ENCODE results near the gene COPS9. TPM values are rescaled to one million over a fixed set of nuclear protein-coding genes. Genes with fewer than 3 reads are reported as not detected.

COPS9 gene
- total RNA-seq: 100 to 1,000 TPM; 171 to 191 (median 172) TPM

- H3K9me3 Mint-ChIP-seq: no peaks in the 10 kb centered on the region
- H3K27me3 Mint-ChIP-seq (ENCODE audit: low read depth): no peaks in the 10 kb centered on the region
- ATAC-seq: peak; percentile 98 to 99
- H3K36me3 Mint-ChIP-seq (ENCODE audit: insufficient read depth): peaks cover 11% of the 10 kb centered on the region
- DNase-seq: peak; percentile 82
- H3K4me1 Mint-ChIP-seq (ENCODE audit: low read depth): peaks cover 31% of the 10 kb centered on the region
- peak within 1 kb of the TSS; percentile 96 for H3K4me3 Mint-ChIP-seq
Measured at GRCh38 chr2:240136013-240136670, at the start of gene COPS9. Gene COPS9, minus strand, starts transcription at chr2:240136305. Its CDS starts 21 bp downstream, at chr2:240136284.

DNA sequence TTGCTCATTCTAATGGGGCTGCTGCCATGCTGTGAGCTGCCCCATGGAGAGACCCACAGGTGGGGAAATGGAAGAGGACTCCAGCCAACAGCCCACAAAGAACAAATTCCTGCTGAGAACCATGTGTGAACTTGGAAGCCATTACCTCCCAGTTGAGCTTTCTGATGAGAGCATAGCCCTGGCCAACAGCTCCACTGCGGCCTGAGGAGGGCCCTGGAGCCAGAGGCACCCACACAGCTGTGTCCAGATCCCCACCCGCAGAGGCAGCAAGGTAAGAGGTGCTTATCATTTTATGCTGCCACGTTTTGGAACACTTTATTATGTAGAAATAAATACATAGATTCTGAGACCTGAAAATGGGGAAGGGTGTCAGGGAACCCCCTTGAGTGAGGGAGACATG is 48.6 kb upstream of the COPS9 start:
- peaks cover 33% of the 10 kb centered on the region for H3K27me3 Mint-ChIP-seq (ENCODE audit: low read depth)
- H3K4me1 Mint-ChIP-seq (ENCODE audit: low read depth): no peaks in the 10 kb centered on the region
- H3K4me3 Mint-ChIP-seq: no peak overlapping the region
- DNase-seq (no peak), ATAC-seq (no peak)
- no peaks in the 10 kb centered on the region for H3K36me3 Mint-ChIP-seq (ENCODE audit: insufficient read depth)
- H3K9me3 Mint-ChIP-seq: peaks cover 11% of the 10 kb centered on the region

GRCh38 chr2:240183875-240184590 is 47.9 kb upstream of the COPS9 start:
- Mint-ChIP-seq H3K27me3 (ENCODE audit: low read depth) (peaks cover 33% of the 10 kb centered on the region), H3K4me1 (ENCODE audit: low read depth) (no peaks in the 10 kb centered on the region), H3K4me3 (no peak overlapping the region), H3K36me3 (ENCODE audit: insufficient read depth) (no peaks in the 10 kb centered on the region), H3K9me3 (peaks cover 11% of the 10 kb centered on the region)
- DNase-seq (no peak), ATAC-seq (no peak)

DNA sequence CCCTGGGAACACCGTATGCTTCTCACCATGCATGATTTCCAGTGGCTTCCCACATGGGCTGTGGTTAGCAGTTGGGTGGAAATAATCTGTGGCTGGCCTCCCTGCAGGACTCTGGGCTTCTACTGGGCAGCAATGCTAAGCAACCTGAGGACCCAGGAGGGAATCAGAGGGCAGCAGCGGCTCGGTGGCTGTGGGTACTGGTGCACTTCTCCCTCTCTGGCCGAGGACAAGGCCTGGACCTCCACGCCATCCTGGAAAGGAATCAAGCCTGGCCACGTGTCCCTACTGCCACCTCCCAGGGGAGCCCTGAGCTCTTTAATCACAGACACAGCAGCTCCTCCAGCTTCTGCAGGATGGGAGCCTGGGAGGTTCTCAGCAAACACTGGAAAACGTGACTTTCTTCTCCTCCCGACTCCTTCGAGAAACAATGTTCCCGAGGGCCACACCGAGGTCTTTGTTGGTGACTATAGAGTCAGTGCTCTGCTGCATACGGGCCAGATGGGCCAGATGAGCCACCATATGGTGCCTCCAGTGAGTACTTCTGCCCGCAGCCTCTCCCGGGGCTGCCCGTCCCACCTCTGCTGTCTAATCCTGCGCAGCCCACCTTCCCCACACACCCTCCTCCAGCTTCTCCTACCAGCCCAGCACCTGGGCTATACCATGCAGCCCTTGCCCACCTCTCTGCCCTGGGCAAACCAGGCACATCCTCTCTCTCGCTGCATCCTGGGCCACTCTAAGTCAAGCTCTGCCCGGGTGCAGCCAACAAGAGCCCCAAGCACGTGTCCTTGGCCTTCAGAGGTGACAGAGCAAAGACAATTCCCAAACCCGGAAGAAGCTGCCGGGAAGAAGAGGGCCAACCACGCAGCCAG is 47.1 kb upstream of the COPS9 start:
- DNase-seq: no peak
- Mint-ChIP-seq H3K9me3 (peaks cover 8% of the 10 kb centered on the region), H3K4me1 (ENCODE audit: low read depth) (no peaks in the 10 kb centered on the region), H3K27me3 (ENCODE audit: low read depth) (peaks cover 35% of the 10 kb centered on the region), H3K36me3 (ENCODE audit: insufficient read depth) (no peaks in the 10 kb centered on the region), H3K4me3 (no peak overlapping the region)
- no peak for ATAC-seq

DNA sequence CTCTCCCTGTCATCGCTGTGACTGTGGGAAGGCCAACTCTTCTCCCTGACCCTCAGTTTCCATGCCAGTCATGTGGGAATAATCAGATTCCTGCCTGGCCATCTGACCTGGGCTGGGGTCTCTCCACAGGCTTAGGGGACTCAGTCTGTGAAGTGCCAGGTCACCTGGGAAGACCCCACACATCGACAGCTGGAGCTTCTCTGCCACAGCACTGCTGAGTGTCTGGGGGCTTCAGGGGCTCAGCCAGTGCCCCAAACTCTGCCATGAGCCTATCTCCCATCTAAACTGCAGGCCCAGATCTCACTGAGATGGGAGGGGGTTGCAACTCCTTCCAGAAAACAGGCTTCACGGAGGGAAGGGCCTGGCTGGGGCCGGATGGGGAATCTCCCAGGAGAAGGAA is 46.4 kb upstream of the COPS9 start:
- no peak for DNase-seq

GRCh38 chr2:240182001-240182400 is 45.9 kb upstream of the COPS9 start:
- Mint-ChIP-seq H3K36me3 (ENCODE audit: insufficient read depth) (no peaks in the 10 kb centered on the region), H3K4me3 (no peak overlapping the region), H3K27me3 (ENCODE audit: low read depth) (peaks cover 34% of the 10 kb centered on the region), H3K4me1 (ENCODE audit: low read depth) (no peaks in the 10 kb centered on the region), H3K9me3 (no peaks in the 10 kb centered on the region)
- DNase-seq (no peak), ATAC-seq (no peak)

More for the DNA sequence above, 46.4 kb upstream of the COPS9 start:
- no peak for ATAC-seq
- H3K36me3 Mint-ChIP-seq (ENCODE audit: insufficient read depth): no peaks in the 10 kb centered on the region
- peaks cover 33% of the 10 kb centered on the region for H3K27me3 Mint-ChIP-seq (ENCODE audit: low read depth)
- H3K4me3 Mint-ChIP-seq: no peak overlapping the region
- H3K4me1 Mint-ChIP-seq (ENCODE audit: low read depth): no peaks in the 10 kb centered on the region
- H3K9me3 Mint-ChIP-seq: no peaks in the 10 kb centered on the region

- Mint-ChIP-seq H3K36me3 (ENCODE audit: insufficient read depth) (no peaks in the 10 kb centered on the region), H3K27me3 (ENCODE audit: low read depth) (peaks cover 35% of the 10 kb centered on the region), H3K4me3 (no peak overlapping the region)
Measured at GRCh38 chr2:240179941-240180666, 44.0 kb upstream of the COPS9 start.

GRCh38 chr2:240179186-240179815 is 43.2 kb upstream of the COPS9 start:
- DNase-seq: no peak
- Mint-ChIP-seq H3K27me3 (ENCODE audit: low read depth) (peaks cover 35% of the 10 kb centered on the region), H3K4me1 (ENCODE audit: low read depth) (no peaks in the 10 kb centered on the region), H3K36me3 (ENCODE audit: insufficient read depth) (no peaks in the 10 kb centered on the region), H3K4me3 (no peak overlapping the region), H3K9me3 (no peaks in the 10 kb centered on the region)
- ATAC-seq: no peak

More at GRCh38 chr2:240179941-240180666, 44.0 kb upstream of the COPS9 start:
- no peaks in the 10 kb centered on the region for H3K9me3 Mint-ChIP-seq
- no peaks in the 10 kb centered on the region for H3K4me1 Mint-ChIP-seq (ENCODE audit: low read depth)
- ATAC-seq (no peak), DNase-seq (no peak)

DNA sequence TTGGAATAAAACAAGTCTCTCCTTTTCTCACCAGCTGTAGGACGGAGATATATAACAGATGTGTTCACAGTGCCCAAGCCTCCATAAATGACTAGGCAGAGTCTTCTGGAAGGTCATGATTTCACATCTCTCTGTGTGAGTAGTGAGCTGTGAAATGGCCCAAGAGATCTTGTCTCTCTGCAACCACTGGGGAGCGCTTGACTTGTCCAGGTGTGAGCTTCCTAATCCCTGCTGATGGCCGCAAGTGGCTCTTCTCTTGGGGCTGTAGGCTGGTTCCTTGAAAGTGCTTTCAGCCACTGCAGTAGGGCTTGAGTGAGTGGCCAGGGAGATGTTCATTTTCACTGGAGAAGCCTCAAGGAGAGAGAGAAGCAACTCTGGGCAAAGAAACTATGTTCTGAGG is 42.5 kb upstream of the COPS9 start:
- no peaks in the 10 kb centered on the region for H3K4me1 Mint-ChIP-seq (ENCODE audit: low read depth)
- DNase-seq (no peak), ATAC-seq (no peak)
- H3K4me3 Mint-ChIP-seq: no peak overlapping the region
- H3K36me3 Mint-ChIP-seq (ENCODE audit: insufficient read depth): no peaks in the 10 kb centered on the region
- H3K9me3 Mint-ChIP-seq: no peaks in the 10 kb centered on the region
- peaks cover 32% of the 10 kb centered on the region for H3K27me3 Mint-ChIP-seq (ENCODE audit: low read depth)

DNA sequence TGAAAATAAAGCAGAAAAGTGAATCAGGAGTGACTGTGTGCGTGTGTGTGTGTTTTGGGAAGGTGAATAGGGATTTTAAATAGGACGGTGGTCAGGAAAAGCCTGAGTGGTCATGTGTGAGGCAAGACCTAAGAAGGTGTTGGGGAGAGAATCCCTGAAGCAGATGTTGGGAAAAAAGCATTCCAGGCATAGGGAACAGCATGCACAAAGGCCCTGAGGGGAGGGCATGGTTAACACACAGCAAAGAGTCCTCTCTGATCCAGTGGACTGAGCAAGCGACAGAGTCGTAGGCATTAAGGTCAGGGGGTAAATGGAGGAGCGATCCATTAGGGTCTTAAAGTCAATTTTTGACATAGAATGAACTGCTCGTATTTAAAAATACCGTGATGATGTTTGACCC is 38.4 kb upstream of the COPS9 start:
- no peaks in the 10 kb centered on the region for H3K9me3 Mint-ChIP-seq
- ATAC-seq: no peak
- H3K4me1 Mint-ChIP-seq (ENCODE audit: low read depth): no peaks in the 10 kb centered on the region

GRCh38 chr2:240172071-240172895 is 36.2 kb upstream of the COPS9 start:
- Mint-ChIP-seq H3K27me3 (ENCODE audit: low read depth) (peaks cover 21% of the 10 kb centered on the region), H3K36me3 (ENCODE audit: insufficient read depth) (no peaks in the 10 kb centered on the region), H3K4me3 (no peak overlapping the region), H3K4me1 (ENCODE audit: low read depth) (no peaks in the 10 kb centered on the region), H3K9me3 (no peaks in the 10 kb centered on the region)
- ATAC-seq (no peak), DNase-seq (no peak)

More for the DNA sequence above, 38.4 kb upstream of the COPS9 start:
- no peak for DNase-seq
- H3K4me3 Mint-ChIP-seq: no peak overlapping the region
- H3K36me3 Mint-ChIP-seq (ENCODE audit: insufficient read depth): no peaks in the 10 kb centered on the region
- H3K27me3 Mint-ChIP-seq (ENCODE audit: low read depth): peaks cover 18% of the 10 kb centered on the region

GRCh38 chr2:240170883-240171282 is 34.8 kb upstream of the COPS9 start:
- no peak for DNase-seq
- ATAC-seq: no peak
- H3K36me3 Mint-ChIP-seq (ENCODE audit: insufficient read depth): no peaks in the 10 kb centered on the region
- H3K27me3 Mint-ChIP-seq (ENCODE audit: low read depth): peaks cover 20% of the 10 kb centered on the region
- H3K9me3 Mint-ChIP-seq: no peaks in the 10 kb centered on the region
- no peaks in the 10 kb centered on the region for H3K4me1 Mint-ChIP-seq (ENCODE audit: low read depth)
- no peak overlapping the region for H3K4me3 Mint-ChIP-seq

DNA sequence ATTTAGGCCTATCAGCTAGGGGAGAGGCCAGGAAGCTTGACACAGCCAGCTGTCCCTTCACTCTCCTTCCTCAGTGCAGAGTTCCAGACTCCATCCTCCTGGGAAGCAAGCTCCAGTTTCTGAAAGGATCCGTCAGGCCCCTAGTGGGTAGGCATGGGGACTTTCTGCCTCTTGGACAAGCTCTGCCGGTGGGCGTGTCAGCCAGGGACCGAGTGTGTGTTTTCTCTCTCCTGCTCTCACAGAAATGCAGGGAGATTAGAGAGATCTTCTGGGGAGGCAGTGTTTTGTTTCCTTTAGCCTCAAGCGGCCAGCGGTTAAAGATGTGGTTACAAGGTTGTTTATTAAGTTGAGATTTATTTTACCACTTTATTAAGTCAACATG is 34.2 kb upstream of the COPS9 start:
- Mint-ChIP-seq H3K4me1 (ENCODE audit: low read depth) (no peaks in the 10 kb centered on the region), H3K9me3 (no peaks in the 10 kb centered on the region), H3K36me3 (ENCODE audit: insufficient read depth) (no peaks in the 10 kb centered on the region), H3K4me3 (no peak overlapping the region), H3K27me3 (ENCODE audit: low read depth) (peaks cover 20% of the 10 kb centered on the region)
- ATAC-seq (no peak), DNase-seq (no peak)

All from activated T-cell treated with anti-CD3 and anti-CD28 coated beads, Interleukin-2, amount 50 U/mL, for 4 hours (primary cell).